ENCODE measurements around the gene DLG2.

The DLG2 gene

GRCh38 chr11:84905411-84905810 lies 721.7 kb downstream of the DLG2 start:
- no peak for DNase-seq (ENCODE audit: low spot score)

- DNase-seq (ENCODE audit: low spot score), result peak; percentile 15
These were observed 724.7 kb downstream of the DLG2 start for GRCh38 chr11:84902445-84902844.

GRCh38 chr11:84901991-84902390 lies 725.2 kb downstream of the DLG2 start:
- no peak for DNase-seq (ENCODE audit: low spot score)

- DNase-seq (ENCODE audit: low spot score), result peak; percentile 28
These were observed 727.4 kb downstream of the DLG2 start for GRCh38 chr11:84899740-84900139.

GRCh38 chr11:84899134-84899533 lies 728.0 kb downstream of the DLG2 start:
- no peak for DNase-seq (ENCODE audit: low spot score)

GRCh38 chr11:84894666-84895065 lies 732.5 kb downstream of the DLG2 start:
- DNase-seq (ENCODE audit: low spot score), result no peak

GRCh38 chr11:84890676-84891075 lies 736.5 kb downstream of the DLG2 start:
- peak; percentile 30 for DNase-seq (ENCODE audit: low spot score)

- no peak for DNase-seq (ENCODE audit: low spot score)
These were observed 737.6 kb downstream of the DLG2 start for GRCh38 chr11:84889556-84889955.

- no peak for DNase-seq (ENCODE audit: low spot score)
These were observed 740.0 kb downstream of the DLG2 start for GRCh38 chr11:84887055-84887629.

GRCh38 chr11:84886344-84886743 lies 740.8 kb downstream of the DLG2 start:
- no peak for DNase-seq (ENCODE audit: low spot score)

- no peak for DNase-seq (ENCODE audit: low spot score)
These were observed 742.3 kb downstream of the DLG2 start for GRCh38 chr11:84884836-84885235.

- no peak for DNase-seq (ENCODE audit: low spot score)
These were observed 745.1 kb downstream of the DLG2 start for GRCh38 chr11:84882056-84882455.

- DNase-seq (ENCODE audit: low spot score), result no peak
These were observed 756.0 kb downstream of the DLG2 start for GRCh38 chr11:84871116-84871515.

- DNase-seq (ENCODE audit: low spot score), result no peak
These were observed 756.7 kb downstream of the DLG2 start for GRCh38 chr11:84870486-84870885.

- no peak for DNase-seq (ENCODE audit: low spot score)
These were observed 760.2 kb downstream of the DLG2 start for GRCh38 chr11:84866922-84867321.

GRCh38 chr11:84865791-84866535 lies 761.2 kb downstream of the DLG2 start:
- DNase-seq (ENCODE audit: low spot score), result no peak

GRCh38 chr11:84865257-84865656 lies 761.9 kb downstream of the DLG2 start:
- no peak for DNase-seq (ENCODE audit: low spot score)

GRCh38 chr11:84857746-84858145 lies 769.4 kb downstream of the DLG2 start:
- DNase-seq (ENCODE audit: low spot score), result no peak

- DNase-seq (ENCODE audit: low spot score), result no peak
These were observed 771.5 kb downstream of the DLG2 start for GRCh38 chr11:84855508-84856245.

- no peak for DNase-seq (ENCODE audit: low spot score)
These were observed 772.7 kb downstream of the DLG2 start for GRCh38 chr11:84854498-84854880.

- DNase-seq (ENCODE audit: low spot score), result no peak
These were observed 773.2 kb downstream of the DLG2 start for GRCh38 chr11:84853841-84854497.

GRCh38 chr11:84847842-84848241 lies 779.3 kb downstream of the DLG2 start:
- DNase-seq (ENCODE audit: low spot score), result no peak

Data from SK-N-DZ (cell line).